GM13976 (cell line): ENCODE measurements around the gene GFPT1.
"Not testable (repeated sequence)": the region's sequence is repeated elsewhere in the genome, so short reads cannot be mapped to it uniquely, and the experiment has no call there.

Experiments
- DNase-seq: peaks from one replicate; pipeline ENCODE4 v3.0.0; 2012; ENCODE audit warnings: low spot score
- in situ Hi-C: fragments of 300-500 bp; cut with MboI; formaldehyde crosslinking; loops from one replicate; pipeline ENCODE4 v1.12.0; 2022; ENCODE audit warnings: low sequenced_read_pairs, mixed read lengths, inconsistent platforms; ENCODE audit not compliant: unreplicated experiment
- TF ChIP-seq, protein P1 (sequence below): IDR thresholded peaks from 2 replicates; pipeline ENCODE4 v1.5.1; 2012; ENCODE audit warnings: borderline replicate concordance, mild to moderate bottlenecking; ENCODE audit not compliant: insufficient read depth; ENCODE audit errors: extremely low read depth, missing control alignments, control extremely low read depth

GFPT1 gene

DNA sequence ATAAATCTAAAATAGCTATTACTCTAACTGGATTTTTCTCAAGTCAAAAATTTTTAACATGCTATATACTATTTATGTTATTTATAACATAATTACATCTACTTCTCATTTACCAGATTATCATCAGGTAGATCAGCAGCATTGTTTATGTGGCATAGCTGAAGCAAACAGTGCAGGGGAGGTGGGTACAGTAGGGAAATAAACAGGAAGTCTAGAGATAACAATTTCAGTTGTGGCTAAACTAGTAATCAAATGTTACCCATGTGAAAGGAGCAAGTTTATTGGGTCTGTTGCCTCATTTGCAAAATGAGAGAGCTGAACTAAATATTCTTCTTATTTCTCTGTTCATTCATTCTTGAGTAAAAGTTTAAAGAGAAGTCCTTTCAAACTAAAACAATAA is 27.7 kb downstream of the GFPT1 start:
- TF ChIP-seq, protein P1, sequence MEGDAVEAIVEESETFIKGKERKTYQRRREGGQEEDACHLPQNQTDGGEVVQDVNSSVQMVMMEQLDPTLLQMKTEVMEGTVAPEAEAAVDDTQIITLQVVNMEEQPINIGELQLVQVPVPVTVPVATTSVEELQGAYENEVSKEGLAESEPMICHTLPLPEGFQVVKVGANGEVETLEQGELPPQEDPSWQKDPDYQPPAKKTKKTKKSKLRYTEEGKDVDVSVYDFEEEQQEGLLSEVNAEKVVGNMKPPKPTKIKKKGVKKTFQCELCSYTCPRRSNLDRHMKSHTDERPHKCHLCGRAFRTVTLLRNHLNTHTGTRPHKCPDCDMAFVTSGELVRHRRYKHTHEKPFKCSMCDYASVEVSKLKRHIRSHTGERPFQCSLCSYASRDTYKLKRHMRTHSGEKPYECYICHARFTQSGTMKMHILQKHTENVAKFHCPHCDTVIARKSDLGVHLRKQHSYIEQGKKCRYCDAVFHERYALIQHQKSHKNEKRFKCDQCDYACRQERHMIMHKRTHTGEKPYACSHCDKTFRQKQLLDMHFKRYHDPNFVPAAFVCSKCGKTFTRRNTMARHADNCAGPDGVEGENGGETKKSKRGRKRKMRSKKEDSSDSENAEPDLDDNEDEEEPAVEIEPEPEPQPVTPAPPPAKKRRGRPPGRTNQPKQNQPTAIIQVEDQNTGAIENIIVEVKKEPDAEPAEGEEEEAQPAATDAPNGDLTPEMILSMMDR, result no peak
- DNase-seq, result no peak
- in situ Hi-C loops, result no loop called here

DNA sequence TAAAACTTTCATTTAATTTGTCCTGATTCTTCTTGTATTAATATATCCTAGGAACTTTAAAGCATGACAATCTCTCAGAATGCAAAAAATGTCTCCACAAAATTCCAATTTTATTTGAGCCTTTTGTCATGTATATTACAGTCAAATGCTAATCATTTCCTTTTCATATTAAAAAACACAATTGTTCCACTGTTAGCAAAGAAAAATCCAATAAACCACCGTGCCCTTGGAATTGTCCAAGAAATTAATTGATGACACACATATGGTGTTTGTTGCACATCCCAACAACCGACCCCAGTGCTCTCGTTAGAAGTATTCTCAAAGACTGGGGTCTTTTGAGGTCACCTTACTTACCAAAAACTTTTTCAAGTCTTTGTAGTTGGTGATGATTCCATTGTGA is 28.1 kb downstream of the GFPT1 start:
- TF ChIP-seq, protein P1, result no peak
- no peak for DNase-seq
- in situ Hi-C loops, result no loop called here

DNA sequence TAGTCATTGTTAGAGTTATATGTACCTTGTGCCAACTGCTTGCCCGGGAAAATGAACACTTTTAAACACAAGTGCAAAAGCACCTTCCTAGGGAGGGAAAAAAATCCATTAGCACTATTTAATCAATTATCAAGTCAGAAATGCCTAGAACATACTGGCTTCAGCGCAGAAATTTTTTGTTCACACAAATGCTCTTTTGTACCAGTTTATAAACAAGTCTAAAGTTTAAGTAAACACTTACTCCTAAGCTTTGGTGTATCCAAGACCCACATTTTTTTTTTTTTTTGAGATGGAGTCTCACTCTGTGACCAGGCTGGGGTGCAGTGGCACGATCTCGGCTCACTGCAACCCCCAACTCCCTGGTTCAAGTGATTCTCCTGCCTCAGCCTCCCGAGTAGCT is 30.6 kb downstream of the GFPT1 start:
- TF ChIP-seq, protein P1, result no peak
- in situ Hi-C loops, result no loop called here
- DNase-seq, result no peak

DNA sequence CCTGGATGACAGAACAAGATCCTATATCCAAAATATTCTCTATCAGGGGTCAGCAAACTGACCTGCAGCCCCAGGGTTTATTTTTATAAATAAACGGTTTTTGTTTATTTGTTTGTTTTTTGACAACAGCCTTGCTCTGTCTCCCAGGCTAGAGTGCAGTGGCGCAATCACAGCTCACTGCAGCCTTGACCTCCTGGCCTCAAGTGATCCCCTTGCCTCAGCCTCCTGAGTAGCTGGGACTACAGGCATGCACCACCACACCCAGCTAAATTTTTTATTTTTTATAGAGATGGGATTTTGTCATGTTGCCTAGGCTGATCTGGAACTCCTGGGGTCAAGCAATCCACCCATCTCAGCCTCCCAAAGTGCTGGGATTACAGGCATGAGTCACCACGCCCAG is 32.1 kb downstream of the GFPT1 start:
- DNase-seq, in situ Hi-C loops: not testable (repeated sequence)

DNA sequence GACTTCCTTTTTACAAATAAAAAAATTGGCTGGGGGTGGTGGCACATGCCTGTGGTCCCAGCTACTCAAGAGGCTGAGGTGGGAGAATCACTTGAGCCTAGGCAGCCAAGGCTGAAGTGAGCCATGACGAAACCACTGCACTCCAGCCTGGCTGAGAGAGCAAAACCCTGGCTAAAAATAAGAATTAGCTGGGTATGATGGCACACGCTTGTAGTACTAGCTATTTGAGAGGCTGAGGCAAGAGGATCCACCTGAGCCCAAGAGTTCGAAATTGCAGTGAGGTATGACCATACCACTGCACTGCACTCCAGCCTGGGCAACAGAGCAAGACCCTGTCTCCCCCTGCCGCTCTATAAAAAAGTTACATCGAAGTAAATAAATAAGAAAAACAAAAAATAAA is 33.7 kb downstream of the GFPT1 start:
- in situ Hi-C loops, result no loop called here
- no peak for DNase-seq
- TF ChIP-seq, protein P1, result no peak

DNA sequence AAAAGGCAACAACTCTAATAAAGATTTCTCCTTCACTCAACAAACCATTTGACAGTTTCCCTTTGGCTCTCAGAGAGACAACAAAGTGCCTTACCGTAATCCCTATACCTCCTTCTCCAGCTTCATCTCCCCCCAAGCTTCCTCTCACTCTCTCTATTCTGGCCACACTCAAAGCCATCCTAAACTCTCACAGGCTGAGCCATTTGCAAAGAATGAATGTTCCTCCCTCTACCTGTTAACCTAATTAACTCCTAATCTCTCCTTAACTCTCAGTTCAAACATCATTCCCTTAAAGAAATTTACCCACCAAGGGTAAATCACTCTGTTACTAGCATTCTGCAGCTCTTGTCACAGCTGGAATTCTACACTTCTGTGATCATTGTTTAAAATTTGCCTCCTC is 38.2 kb downstream of the GFPT1 start:
- no peak for DNase-seq
- in situ Hi-C loops, result no loop called here
- TF ChIP-seq, protein P1, result no peak

DNA sequence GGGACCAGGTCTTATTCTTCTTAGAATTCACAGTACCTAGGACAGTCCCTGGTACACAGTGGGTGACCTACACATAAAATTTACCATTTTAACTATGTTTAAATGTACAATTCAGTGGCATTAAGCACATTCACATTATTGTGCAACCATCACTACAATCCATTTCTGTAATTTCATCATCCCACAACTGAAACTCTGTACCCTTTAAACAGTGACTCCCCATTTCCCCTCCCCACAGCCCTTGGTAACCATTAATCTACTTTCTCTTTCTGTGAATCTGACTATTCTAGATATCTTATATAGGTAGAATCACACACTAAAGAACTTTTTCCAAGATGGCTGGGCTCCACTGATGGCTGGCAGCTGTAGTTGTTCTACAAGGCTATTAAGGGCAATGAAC is 41.6 kb downstream of the GFPT1 start:
- DNase-seq, result no peak
- TF ChIP-seq, protein P1, result no peak
- in situ Hi-C loops, result no loop called here
